Body of pancreas (tissue), 4 donors: ENCODE results near the gene BCAM. TPM values are rescaled to one million over a fixed set of nuclear protein-coding genes. Genes with fewer than 3 reads are reported as not detected.

ENCODE experiments used
- ATAC-seq: fragments of 150-250 bp; one replicate; pipeline ENCODE4 v1.9.1; 2016
- DNase-seq, 4 donors: peaks; one replicate each; pipeline ENCODE4 v3.0.0-alpha.2; 2019
- H3K27ac ChIP-seq, 4 donors: fragments of 200-600 bp; sonication (generic); 1 replicate in 3 of 4; 2 replicates in 1 of 4; pipeline versions ENCODE4 v1.5.1 to v1.6.1; 2016 to 2019; ENCODE audit warnings: mild to moderate bottlenecking in 1 of 4, mixed read lengths in 1 of 4, moderate library complexity in 1 of 4
- H3K27me3 ChIP-seq, 2 donors: fragments of 200-600 bp; sonication (generic); one replicate each; pipeline ENCODE4 v1.6.0; 2016; ENCODE audit warnings: mild to moderate bottlenecking in 1 of 2
- H3K36me3 ChIP-seq, 2 donors: fragments of 200-600 bp; sonication (generic); replicated peaks in 1 of 2; 2 replicates each; pipeline ENCODE4 v1.5.1; 2016; ENCODE audit warnings: low read depth in 2 of 2; ENCODE audit not compliant: insufficient read depth in 1 of 2
- H3K4me1 ChIP-seq: fragments of 200-600 bp; sonication (generic); one replicate; pipeline ENCODE4 v1.6.0; 2016
- H3K4me3 ChIP-seq, 2 donors: fragments of 200-600 bp; sonication (generic); 1 replicate in 1 of 2; 2 replicates in 1 of 2; pipeline ENCODE4 v1.5.1; 2016 to 2019
- H3K9me3 ChIP-seq, 3 donors: fragments of 200-600 bp; sonication (generic); 1 replicate in 2 of 3; 2 replicates in 1 of 3; pipeline ENCODE4 v1.5.1; 2016
- CTCF ChIP-seq, 7 experiments: fragments of 450-650 bp in 4 of 7; fragments of 200-600 bp in 3 of 7; sonication (generic) in 3 of 7; IDR thresholded peaks; one replicate each; pipeline ENCODE4 v1.5.1; 2016 to 2019; ENCODE audit warnings: antibody characterized with exemption in 7 of 7
- POLR2A ChIP-seq, 3 donors: fragments of 450-650 bp; IDR thresholded peaks; one replicate each; pipeline ENCODE4 v1.6.1; 2016; ENCODE audit warnings: antibody characterized with exemption in 3 of 3, mild to moderate bottlenecking in 2 of 3
- WGBS, 2 donors: methylation state at CpG; one replicate each; pipeline ENCODE4 v1.1.5; 2017; 5-methylcytosine and 5-hydroxymethylcytosine counted together
- intact Hi-C: fragments of 100-400 bp; cut with DNase I; formaldehyde crosslinking; loops from one replicate; pipeline ENCODE4 v1.15.1; 2023
- total RNA-seq, 2 donors: library from RNA; depleted of rRNA; stranded (reverse); fragments of >200 nt; gene quantifications; one replicate each; pipeline ENCODE4 v1.1.0, GENCODE V29; 2016

BCAM gene
- total RNA-seq, 2 donors from 2014 or later: 89.2 to 89.3 TPM

- Histone ChIP-seq H3K36me3 (no peaks in the 10 kb centered on the region), H3K9me3 (no peaks in the 10 kb centered on the region), H3K27ac (no peak overlapping the region), H3K27me3 (no peaks in the 10 kb centered on the region), H3K4me1 (peaks cover 32% of the 10 kb centered on the region), H3K4me3 (no peak overlapping the region)
- DNase-seq: no peak
- TF ChIP-seq CTCF (IDR thresholded peaks at IDR 0.05): no peak
- TF ChIP-seq POLR2A (IDR thresholded peaks at IDR 0.05): no peak
- WGBS, 2 donors: 63 to 80% methylated on average over 1 to 3 of the region's 7 CpGs
- no peak for ATAC-seq
- intact Hi-C loops: no loop called here
Measured at GRCh38 chr19:44811122-44811419, 2.2 kb downstream of the BCAM start.

GRCh38 chr19:44812142-44812718 lies 3.3 kb downstream of the BCAM start:
- H3K4me1 ChIP-seq: peaks cover 28% of the 10 kb centered on the region
- TF ChIP-seq CTCF (IDR thresholded peaks at IDR 0.05) (no peak), POLR2A (IDR thresholded peaks at IDR 0.05) (no peak)
- no peak overlapping the region for H3K4me3 ChIP-seq
- no peaks in the 10 kb centered on the region for H3K36me3 ChIP-seq
- H3K27me3 ChIP-seq: no peaks in the 10 kb centered on the region
- H3K27ac ChIP-seq: no peak overlapping the region
- H3K9me3 ChIP-seq: no peaks in the 10 kb centered on the region
- DNase-seq: no peak
- 88 to 97% methylated on average over 22 to 24 of the region's 28 CpGs for WGBS, 2 donors
- intact Hi-C loops: no loop called here
- ATAC-seq: no peak

GRCh38 chr19:44813070-44813840 lies 4.4 kb downstream of the BCAM start:
- Histone ChIP-seq H3K27ac (no peak overlapping the region), H3K4me1 (peaks cover 18% of the 10 kb centered on the region), H3K36me3 (no peaks in the 10 kb centered on the region), H3K9me3 (no peaks in the 10 kb centered on the region), H3K4me3 (no peak overlapping the region), H3K27me3 (no peaks in the 10 kb centered on the region)
- DNase-seq (no peak), ATAC-seq (no peak)
- 86 to 92% methylated on average over 17 to 21 of the region's 38 CpGs for WGBS, 2 donors
- TF ChIP-seq POLR2A (IDR thresholded peaks at IDR 0.05) (no peak), CTCF (IDR thresholded peaks at IDR 0.05) (no peak)
- intact Hi-C loops: no loop called here

GRCh38 chr19:44813841-44814470 lies 5.1 kb downstream of the BCAM start:
- TF ChIP-seq CTCF (IDR thresholded peaks at IDR 0.05) (no peak), POLR2A (IDR thresholded peaks at IDR 0.05) (no peak)
- Histone ChIP-seq H3K36me3 (no peaks in the 10 kb centered on the region), H3K4me3 (no peak overlapping the region), H3K9me3 (no peaks in the 10 kb centered on the region), H3K4me1 (peaks cover 12% of the 10 kb centered on the region), H3K27ac (no peak overlapping the region), H3K27me3 (no peaks in the 10 kb centered on the region)
- intact Hi-C loops: no loop called here
- DNase-seq (no peak), ATAC-seq (no peak)
- 86 to 96% methylated on average over 15 to 16 of the region's 16 CpGs for WGBS, 2 donors
